A549 (cell line): ENCODE results near the gene ZNF750. TPM values are rescaled to one million over a fixed set of nuclear protein-coding genes. Genes with fewer than 3 reads are reported as not detected.

Experiments
- ATAC-seq, 2 experiments: fragments of 200-7000 bp in 1 of 2; fragments of >200 bp in 1 of 2; cut with Nextera tagmentation in 1 of 2; cut with Tn5 transposase in 1 of 2; 3 replicates each; pipeline versions ENCODE4 v1.8.0 to v1.9.1; 2018 to 2020; ENCODE audit warnings: mild to moderate bottlenecking in 1 of 2, moderate library complexity in 1 of 2
- CTCF ChIA-PET: fragments of 300-600 bp; sonication (Branson Sonifier 250); formaldehyde crosslinking; extraction: SDS; loops from one replicate; lab custom pipeline; 2021; ENCODE audit warnings: antibody characterized with exemption, inconsistent platforms; lab: Yijun Ruan, JAX
- POLR2A ChIA-PET: fragments of 350-600 bp; formaldehyde crosslinking; extraction: SDS; loops from one replicate; lab custom pipeline; 2021; ENCODE audit warnings: antibody characterized with exemption, inconsistent platforms; lab: Yijun Ruan, JAX
- DNase-seq, 2 experiments: peaks; one replicate each; pipeline versions ENCODE4 v3.0.0 to v3.0.0-alpha.2; 2011 to 2016; ENCODE audit warnings: low read depth in 1 of 2, low spot score in 1 of 2
- FAIRE-seq: peaks from 2 replicates; lab custom pipeline; 2011; peaks lifted over from hg19 to GRCh38; lab: Jason Lieb, UNC
- H3K27ac ChIP-seq, 2 experiments: fragments of >200 bp; sonication (Bioruptor Twin); formaldehyde crosslinking; 3 replicates each; pipeline ENCODE4 v1.5.1; 2016 to 2017
- H3K4me1 ChIP-seq: fragments of >200 bp; sonication (Bioruptor Twin); formaldehyde crosslinking; 3 replicates; pipeline ENCODE4 v1.6.1; 2016
- H3K4me2 ChIP-seq: fragments of >200 bp; sonication (Bioruptor Twin); formaldehyde crosslinking; 3 replicates; pipeline ENCODE4 v1.6.1; 2016
- H3K4me3 ChIP-seq: fragments of >200 bp; sonication (Bioruptor Twin); formaldehyde crosslinking; 3 replicates; pipeline ENCODE4 v1.5.1; 2016
- H3K9me3 ChIP-seq: fragments of >200 bp; sonication (Bioruptor Twin); formaldehyde crosslinking; 3 replicates; pipeline ENCODE4 v1.6.1; 2016
- CEBPB ChIP-seq, 2 experiments: fragments of >200 bp in 1 of 2; sonication (Bioruptor Twin) in 1 of 2; formaldehyde crosslinking in 1 of 2; IDR thresholded peaks; 2 replicates each; pipeline ENCODE4 v1.6.1; 2012 to 2016
- CHD2 ChIP-seq: fragments of 150-350 bp; IDR thresholded peaks from 2 replicates; pipeline ENCODE4 v1.6.1; 2014; ENCODE audit warnings: low read length; ENCODE audit not compliant: partially characterized antibody
- EHF ChIP-seq: fragments of 250-450 bp; sonication (Bioruptor Pico); IDR thresholded peaks from 2 replicates; pipeline ENCODE4 v1.5.0; 2020; ENCODE audit warnings: mild to moderate bottlenecking
- EHMT2 ChIP-seq: fragments of 200-600 bp; sonication (generic); IDR thresholded peaks from 2 replicates; pipeline ENCODE4 v1.6.1; 2016; ENCODE audit warnings: antibody characterized with exemption, low read depth, mild to moderate bottlenecking, moderate library complexity
- FOXS1 ChIP-seq: fragments of 250-450 bp; sonication (Bioruptor Pico); IDR thresholded peaks from 2 replicates; pipeline ENCODE4 v1.5.0; 2020; ENCODE audit warnings: mild to moderate bottlenecking, moderate library complexity
- HDAC2 ChIP-seq: fragments of 200-600 bp; sonication (generic); IDR thresholded peaks from 2 replicates; pipeline ENCODE4 v1.6.1; 2016
- HEYL ChIP-seq: fragments of 250-450 bp; sonication (Bioruptor Pico); IDR thresholded peaks from 2 replicates; pipeline ENCODE4 v1.8.0; 2021; ENCODE audit warnings: mild to moderate bottlenecking, moderate library complexity
- HOXA7 ChIP-seq: fragments of 250-450 bp; sonication (Bioruptor Pico); IDR thresholded peaks from 2 replicates; pipeline ENCODE4 v1.5.0; 2020; ENCODE audit warnings: mild to moderate bottlenecking, moderate library complexity
- KDM1A ChIP-seq: fragments of 200-600 bp; sonication (generic); IDR thresholded peaks from 2 replicates; pipeline ENCODE4 v1.6.1; 2016; ENCODE audit warnings: low read depth, mild to moderate bottlenecking
- NPAS2 ChIP-seq: fragments of 250-450 bp; sonication (Bioruptor Pico); IDR thresholded peaks from 2 replicates; pipeline ENCODE4 v1.8.0; 2022; ENCODE audit warnings: mild to moderate bottlenecking, moderate library complexity, borderline replicate concordance
- PHF8 ChIP-seq: fragments of 200-600 bp; sonication (generic); IDR thresholded peaks from 2 replicates; pipeline ENCODE4 v1.6.1; 2016; ENCODE audit warnings: low read depth, mild to moderate bottlenecking, antibody characterized with exemption, moderate library complexity, borderline replicate concordance
- POLR2A ChIP-seq: IDR thresholded peaks from 2 replicates; pipeline ENCODE4 v1.6.1; 2012; ENCODE audit warnings: mild to moderate bottlenecking, low read length
- POLR2AphosphoS2 ChIP-seq: conservative IDR thresholded peaks from 2 replicates; pipeline ENCODE4 v1.6.1; 2012; ENCODE audit warnings: low read length, improper control_type of control experiment, inconsistent platforms
- RAD21 ChIP-seq, 2 experiments: fragments of >200 bp in 1 of 2; sonication (Bioruptor Twin) in 1 of 2; formaldehyde crosslinking in 1 of 2; IDR thresholded peaks in 1 of 2; conservative IDR thresholded peaks in 1 of 2; 2 replicates in 1 of 2; 3 replicates in 1 of 2; pipeline ENCODE4 v1.6.1; 2012 to 2018; ENCODE audit warnings: inconsistent platforms in 1 of 2
- RARB ChIP-seq: fragments of 250-450 bp; sonication (Bioruptor Pico); IDR thresholded peaks from 2 replicates; pipeline ENCODE4 v1.8.0; 2021; ENCODE audit warnings: mild to moderate bottlenecking, moderate library complexity
- RCOR1 ChIP-seq: fragments of 150-350 bp; IDR thresholded peaks from 2 replicates; pipeline ENCODE4 v1.6.1; 2014; ENCODE audit warnings: antibody characterized with exemption, low read length, low read depth
- RNF2 ChIP-seq: fragments of 200-600 bp; sonication (generic); IDR thresholded peaks from 2 replicates; pipeline ENCODE4 v1.6.1; 2016; ENCODE audit warnings: low read depth, mild to moderate bottlenecking, antibody characterized with exemption, moderate library complexity, borderline replicate concordance
- USF2 ChIP-seq: fragments of 450-650 bp; IDR thresholded peaks from 2 replicates; pipeline ENCODE4 v1.6.1; 2014; ENCODE audit warnings: antibody characterized with exemption
- ZFP36 ChIP-seq: fragments of 450-650 bp; IDR thresholded peaks from 2 replicates; pipeline ENCODE4 v1.6.1; 2014; ENCODE audit warnings: borderline replicate concordance; ENCODE audit not compliant: partially characterized antibody
- ZSCAN20 ChIP-seq: fragments of 250-450 bp; sonication (Bioruptor Pico); IDR thresholded peaks from 2 replicates; pipeline ENCODE4 v1.8.0; 2022; ENCODE audit warnings: mild to moderate bottlenecking, moderate library complexity
- whole genome bisulfite sequencing: methylation state at CpG from one replicate; pipeline ENCODE4 v1.1.6; 2017; ENCODE audit errors: missing lambda C conversion rate; 5-methylcytosine and 5-hydroxymethylcytosine counted together
- polyA plus RNA-seq, 4 experiments: library from polyadenylated mRNA; depleted of rRNA in 3 of 4; stranded (reverse); fragments of >200 nt; fragmentation: RNase III in 1 of 4; extraction: RNeasy Plus Mini Kit Qiagen cat#74134 plus additional on column Dnase treatment in 1 of 4; gene quantifications; 2 replicates in 3 of 4; 3 replicates in 1 of 4; pipeline ENCODE4 v1.2.3, GENCODE V29; 2011 to 2017
- TF ChIP-seq, protein P1 (sequence below): fragments of >200 bp; sonication (Bioruptor Twin); formaldehyde crosslinking; IDR thresholded peaks from 2 replicates; pipeline ENCODE4 v1.6.1; 2016
- TF ChIP-seq, protein P2 (sequence below): IDR thresholded peaks from 2 replicates; pipeline ENCODE4 v1.6.1; 2012

Gene ZNF750
- polyA plus RNA-seq, 2 of the 4 experiments (the other 2 are of a cell fraction): not detected

- peak in 1 of 2 experiments; percentile 9; a peak in 2 of 6 replicates for ATAC-seq
- no peak for FAIRE-seq
- POLR2A ChIA-PET: no interaction called here
- peaks cover 16% of the 10 kb centered on the region; the same call in 2 of the 3 replicates for H3K4me1 ChIP-seq
- no peak overlapping the region for H3K4me3 ChIP-seq
- no peak overlapping the region for H3K4me2 ChIP-seq
- peak overlapping the region in 1 of 2 experiments; percentile 18; a peak in 1 of 6 replicates for H3K27ac ChIP-seq
- 83% methylated on average over 11 of the region's 11 CpGs for WGBS
- no peak for DNase-seq
- H3K9me3 ChIP-seq: no peaks in the 10 kb centered on the region
- CTCF ChIA-PET: interaction anchor here (1.2 to 2.2 kb wide), 6 partner anchors 10 to 88 kb away, joined by 3 to 10 read pairs (median 4); no protein-coding TSS in a partner anchor
- TF ChIP-seq CHD2: no peak
- no peak for TF ChIP-seq RCOR1
- no peak for TF ChIP-seq ZSCAN20 (CRISPR knock-in tag)
- TF ChIP-seq KDM1A: no peak
- TF ChIP-seq, protein P1, sequence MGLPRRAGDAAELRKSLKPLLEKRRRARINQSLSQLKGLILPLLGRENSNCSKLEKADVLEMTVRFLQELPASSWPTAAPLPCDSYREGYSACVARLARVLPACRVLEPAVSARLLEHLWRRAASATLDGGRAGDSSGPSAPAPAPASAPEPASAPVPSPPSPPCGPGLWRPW: no peak
- no peak for TF ChIP-seq HOXA7 (CRISPR knock-in tag)
- TF ChIP-seq EHF (CRISPR knock-in tag): no peak
- no peak for TF ChIP-seq FOXS1
- no peak for TF ChIP-seq EHMT2
- no peak for TF ChIP-seq RAD21 (conservative IDR thresholded peaks at IDR 0.05 in 1 of 2, IDR thresholded peaks at IDR 0.05 in 1 of 2)
Measured at GRCh38 chr17:82863383-82863940, 23.6 kb upstream of the ZNF750 start.

GRCh38 chr17:82862737-82863382 lies 23.0 kb upstream of the ZNF750 start:
- H3K4me2 ChIP-seq: no peak overlapping the region
- ATAC-seq: no peak
- no peak for DNase-seq
- ChIA-PET CTCF (interaction anchor here (1.2 to 2.2 kb wide), 3 partner anchors 12 to 81 kb away, joined by 4 to 8 read pairs (median 5); no protein-coding TSS in a partner anchor), POLR2A (no interaction called here)
- H3K4me1 ChIP-seq: peaks cover 16% of the 10 kb centered on the region; the same call in 2 of the 3 replicates
- no peak for FAIRE-seq
- no peak overlapping the region for H3K27ac ChIP-seq
- TF ChIP-seq, protein P2, sequence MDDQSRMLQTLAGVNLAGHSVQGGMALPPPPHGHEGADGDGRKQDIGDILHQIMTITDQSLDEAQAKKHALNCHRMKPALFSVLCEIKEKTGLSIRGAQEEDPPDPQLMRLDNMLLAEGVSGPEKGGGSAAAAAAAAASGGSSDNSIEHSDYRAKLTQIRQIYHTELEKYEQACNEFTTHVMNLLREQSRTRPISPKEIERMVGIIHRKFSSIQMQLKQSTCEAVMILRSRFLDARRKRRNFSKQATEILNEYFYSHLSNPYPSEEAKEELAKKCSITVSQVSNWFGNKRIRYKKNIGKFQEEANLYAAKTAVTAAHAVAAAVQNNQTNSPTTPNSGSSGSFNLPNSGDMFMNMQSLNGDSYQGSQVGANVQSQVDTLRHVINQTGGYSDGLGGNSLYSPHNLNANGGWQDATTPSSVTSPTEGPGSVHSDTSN: no peak
- TF ChIP-seq PHF8 (no peak), CEBPB (IDR thresholded peaks at IDR 0.05) (no peak), NPAS2 (CRISPR knock-in tag) (no peak), RNF2 (no peak), ZFP36 (no peak), RARB (CRISPR knock-in tag) (no peak), RCOR1 (no peak), POLR2AphosphoS2 (no peak), POLR2A (no peak), USF2 (no peak), HDAC2 (no peak), CHD2 (no peak), HEYL (CRISPR knock-in tag) (no peak), HOXA7 (CRISPR knock-in tag) (no peak)
- TF ChIP-seq, protein P1: no peak
- WGBS: 94% methylated on average over 25 of the region's 25 CpGs
- no peak overlapping the region for H3K4me3 ChIP-seq
- no peaks in the 10 kb centered on the region for H3K9me3 ChIP-seq
